Stimulated activated CD8-positive, alpha-beta memory T cell treated with anti-CD3 and anti-CD28 coated beads, Interleukin-7, amount 100 ng/mL, for 4 hours (primary cell): ENCODE data around the gene FERMT2.
"Not testable (repeated sequence)": the region's sequence is repeated elsewhere in the genome, so short reads cannot be mapped to it uniquely, and the experiment has no call there.

Experiments used
- DNase-seq, 2 donors: peaks; one replicate each; pipeline ENCODE4 v3.0.0-alpha.2; 2020; ENCODE audit warnings: low read depth in 2 of 2

Gene FERMT2

GRCh38 chr14:52900731-52901130 lies 50.1 kb downstream of the FERMT2 start:
- DNase-seq = no peak

DNA sequence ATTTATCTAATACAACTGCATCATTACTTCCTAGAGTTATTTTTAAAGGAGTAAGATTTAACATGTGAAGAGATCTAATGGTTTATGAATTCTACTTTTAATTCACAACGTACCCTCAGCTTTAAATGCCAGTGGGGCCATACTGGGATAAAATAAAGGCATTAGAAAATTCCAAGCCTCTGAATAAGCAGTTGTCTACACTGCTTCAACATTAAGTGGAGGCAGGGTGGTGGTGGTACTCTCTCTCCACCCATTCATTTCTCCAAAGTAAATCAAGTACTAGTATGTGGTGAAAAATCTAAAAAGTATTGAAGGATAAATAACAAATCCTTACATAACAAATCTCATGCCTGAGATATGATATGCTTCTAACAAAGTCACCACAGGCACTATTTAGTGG lies 52.4 kb downstream of the FERMT2 start:
- no peak for DNase-seq

- no peak for DNase-seq
Observed at GRCh38 chr14:52895000-52895399, 55.9 kb downstream of the FERMT2 start.

- DNase-seq = no peak
Observed at GRCh38 chr14:52891800-52892199, 59.0 kb downstream of the FERMT2 start.

DNA sequence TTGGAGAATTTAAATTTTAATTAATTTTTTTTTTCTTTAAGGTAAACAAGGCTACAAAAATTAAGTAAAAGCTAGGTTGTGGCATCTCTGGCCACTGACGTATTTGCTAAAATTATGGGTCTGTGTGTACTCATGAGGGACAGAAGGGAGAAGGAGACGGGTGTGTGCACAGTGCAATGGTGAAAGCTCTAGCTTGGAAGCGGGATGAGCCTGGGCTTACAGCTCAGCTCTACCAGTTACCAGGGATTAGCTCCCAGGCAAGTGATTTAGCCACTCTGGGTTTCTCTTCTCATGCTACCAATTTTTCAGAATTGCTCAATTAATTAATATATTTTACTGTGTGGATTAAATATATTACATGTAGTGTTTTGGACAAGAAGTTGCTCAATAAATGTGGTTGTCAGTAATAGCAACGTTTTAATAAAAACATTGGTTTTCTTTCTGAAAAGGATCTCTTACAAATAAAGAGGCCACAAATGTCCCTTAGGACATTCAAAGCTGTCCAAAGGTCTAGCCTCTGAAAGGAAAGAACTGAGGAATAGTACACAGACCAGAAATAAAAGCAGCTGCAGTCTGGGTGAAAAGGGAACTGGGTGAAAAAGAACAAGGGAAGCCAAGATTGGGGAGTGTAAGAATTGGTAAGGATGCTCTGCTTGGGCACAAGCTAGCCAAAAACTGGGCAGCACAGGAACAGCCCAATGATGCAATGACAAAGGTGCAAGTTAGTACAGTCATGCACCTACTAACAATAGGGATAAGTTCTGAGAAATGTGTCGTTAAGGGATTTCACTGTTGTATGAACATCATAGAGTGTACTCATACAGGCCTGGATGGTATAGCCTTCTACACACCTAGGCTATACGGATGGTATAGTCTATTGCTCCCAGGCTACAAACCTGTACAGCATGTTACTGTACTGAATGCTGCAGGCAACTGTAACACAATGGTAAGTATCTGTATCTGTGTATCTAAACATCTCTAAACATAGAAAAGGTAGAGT lies 61.7 kb downstream of the FERMT2 start:
- no peak for DNase-seq

GRCh38 chr14:52888159-52888558 lies 62.7 kb downstream of the FERMT2 start:
- no peak for DNase-seq

- DNase-seq = no peak
Observed at GRCh38 chr14:52885230-52885629, 65.6 kb downstream of the FERMT2 start.

DNA sequence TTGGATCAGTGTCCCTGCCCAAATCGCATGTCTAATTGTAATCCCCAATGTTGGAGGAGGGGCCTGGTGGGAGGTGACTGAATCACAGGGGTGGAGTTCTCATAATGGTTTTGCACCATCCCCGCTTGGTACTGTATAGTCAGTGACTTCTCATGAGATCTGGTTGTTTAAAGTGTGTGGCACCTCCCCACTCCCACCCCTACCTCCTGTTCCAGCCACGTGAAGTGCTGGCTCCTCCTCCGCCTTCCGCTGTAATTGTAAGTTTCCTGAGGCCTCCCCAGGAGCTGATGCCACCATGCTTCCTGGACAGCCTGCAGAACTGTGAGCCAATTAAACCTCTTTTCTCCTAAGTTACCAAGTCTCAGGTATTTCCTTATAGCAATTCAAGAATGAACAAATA lies 67.2 kb downstream of the FERMT2 start:
- DNase-seq = no peak

DNA sequence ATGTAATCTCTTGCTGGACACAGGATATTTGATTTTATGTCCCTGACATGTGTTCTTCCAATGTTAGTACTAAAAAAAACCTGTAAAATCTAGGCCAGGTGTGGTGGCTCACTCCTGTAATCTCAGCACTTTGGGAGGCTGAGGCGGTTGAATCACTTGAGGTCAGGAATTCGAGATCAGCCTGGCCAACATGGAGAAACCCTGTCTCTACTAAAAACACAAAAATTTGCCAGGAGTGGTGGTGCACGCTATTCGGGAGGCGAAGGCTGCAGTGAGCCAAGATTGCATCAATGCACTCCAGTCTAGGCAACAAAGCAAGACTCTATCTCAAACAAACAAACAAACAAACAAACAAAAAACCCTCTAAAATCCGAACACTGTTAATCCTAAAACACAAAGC lies 68.0 kb downstream of the FERMT2 start:
- DNase-seq = no peak

GRCh38 chr14:52879958-52880357 lies 70.9 kb downstream of the FERMT2 start:
- DNase-seq = no peak

DNA sequence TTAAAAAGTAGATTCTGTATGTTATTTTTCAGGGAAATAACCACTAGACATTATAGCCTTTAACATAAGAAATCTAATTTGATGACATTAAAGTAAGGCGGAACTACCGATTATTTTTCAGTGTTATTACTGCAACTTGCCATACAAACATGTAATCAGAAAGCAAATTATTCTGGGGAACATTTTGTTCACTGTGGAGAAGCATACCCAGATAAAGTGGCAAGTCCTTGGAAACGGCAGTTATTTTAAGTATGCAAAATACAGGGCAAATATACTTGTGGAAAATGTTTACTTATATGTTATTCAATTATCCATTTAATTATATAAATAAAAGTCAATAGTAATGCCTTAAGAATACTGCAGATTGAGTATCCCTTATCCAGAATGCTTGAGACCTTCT lies 71.9 kb downstream of the FERMT2 start:
- no peak for DNase-seq

DNA sequence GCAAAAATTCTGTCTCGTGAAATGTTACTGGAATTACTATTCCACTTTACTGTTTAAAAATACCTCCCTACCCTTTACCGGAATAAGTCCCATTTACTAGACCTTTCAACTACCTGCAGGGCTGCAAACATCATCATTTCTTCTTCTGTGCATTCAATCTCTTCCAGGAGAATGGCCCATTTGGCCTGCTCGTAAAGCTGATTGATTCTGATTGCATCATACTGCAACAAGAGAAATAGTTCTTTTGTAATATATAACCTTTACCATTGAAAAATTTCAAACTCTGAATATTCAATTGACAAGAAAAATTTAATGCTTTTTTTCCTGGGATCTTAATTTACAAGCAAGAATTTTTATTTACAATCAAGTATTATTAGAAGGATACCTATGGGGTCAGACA lies 72.4 kb downstream of the FERMT2 start:
- DNase-seq = no peak

DNA sequence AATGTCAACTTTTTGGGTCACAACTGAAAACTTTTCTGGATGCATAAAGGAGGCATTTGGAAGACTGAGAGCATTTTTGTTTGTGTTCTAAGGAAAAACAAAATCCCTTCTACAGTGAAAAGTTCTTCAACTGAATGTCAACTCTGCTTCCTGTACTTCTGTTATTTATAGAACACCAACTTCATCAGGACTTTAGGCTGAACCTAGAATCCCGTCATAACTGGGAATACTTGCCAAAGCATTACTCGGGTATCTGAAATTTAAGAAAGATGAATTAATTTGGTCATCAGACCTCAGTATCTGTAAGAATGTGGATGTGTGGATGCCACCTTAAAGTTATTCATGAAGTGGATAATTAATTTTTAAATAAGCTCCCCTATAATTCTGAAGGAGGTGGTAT lies 73.2 kb downstream of the FERMT2 start:
- no peak for DNase-seq

DNA sequence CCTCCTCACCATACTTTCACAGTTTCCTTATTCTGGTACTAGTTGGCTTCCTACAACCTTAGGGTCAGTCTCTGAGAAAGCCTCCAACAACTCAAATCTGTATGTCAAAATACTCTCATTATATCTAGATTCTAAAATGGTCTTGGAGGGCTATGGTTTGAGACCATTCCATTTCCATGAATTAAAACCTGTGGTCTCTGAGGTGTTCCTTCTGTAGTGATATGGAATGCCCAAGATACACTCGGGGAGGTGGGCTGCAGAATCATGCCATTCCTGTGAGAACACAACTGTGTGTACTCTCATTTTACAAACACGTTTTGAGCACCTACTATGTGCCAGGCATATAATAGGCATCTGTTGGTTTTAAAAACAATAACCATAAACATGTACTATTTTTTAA lies 74.0 kb downstream of the FERMT2 start:
- no peak for DNase-seq

DNA sequence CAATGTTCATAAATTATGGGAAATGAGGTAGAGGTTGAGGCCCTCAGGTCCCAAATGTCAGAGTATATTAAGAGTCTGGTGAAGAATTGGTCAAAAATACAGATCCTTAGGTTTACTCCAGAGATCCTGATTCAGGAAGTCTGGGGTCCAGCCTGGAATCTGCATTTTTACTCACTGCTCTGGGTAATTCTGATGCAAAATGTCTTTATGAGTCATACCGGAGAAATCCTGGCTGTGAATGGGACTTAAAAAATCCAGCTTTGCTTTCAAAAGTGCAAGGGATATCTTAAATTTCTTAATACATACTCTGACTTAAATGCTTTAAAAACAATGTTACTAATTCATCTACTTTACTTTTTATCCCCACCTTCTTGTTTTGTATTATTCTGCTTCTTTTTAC lies 74.5 kb downstream of the FERMT2 start:
- DNase-seq = no peak

- DNase-seq = no peak
Observed at GRCh38 chr14:52875707-52876106, 75.1 kb downstream of the FERMT2 start.

DNA sequence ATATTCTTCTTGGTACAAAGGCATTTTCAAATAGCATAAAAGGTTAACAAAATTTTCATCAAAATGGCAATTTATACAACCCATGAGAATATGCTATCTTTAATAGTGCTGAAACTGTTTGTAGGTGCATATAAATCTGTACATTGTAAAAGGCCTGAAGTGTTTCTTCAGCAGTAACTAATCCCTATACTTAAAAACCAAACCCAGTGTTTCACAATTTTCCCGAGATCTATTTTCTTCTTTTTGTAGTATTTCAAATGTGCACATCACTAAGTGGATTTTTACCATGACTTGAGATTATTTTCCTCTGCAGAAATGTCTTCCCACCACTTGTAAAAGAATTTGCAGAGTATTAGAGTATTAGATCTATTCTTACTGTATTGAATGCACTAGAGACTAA lies 76.5 kb downstream of the FERMT2 start:
- DNase-seq = no peak

- no peak for DNase-seq
Observed at GRCh38 chr14:52873694-52874093, 77.2 kb downstream of the FERMT2 start.

DNA sequence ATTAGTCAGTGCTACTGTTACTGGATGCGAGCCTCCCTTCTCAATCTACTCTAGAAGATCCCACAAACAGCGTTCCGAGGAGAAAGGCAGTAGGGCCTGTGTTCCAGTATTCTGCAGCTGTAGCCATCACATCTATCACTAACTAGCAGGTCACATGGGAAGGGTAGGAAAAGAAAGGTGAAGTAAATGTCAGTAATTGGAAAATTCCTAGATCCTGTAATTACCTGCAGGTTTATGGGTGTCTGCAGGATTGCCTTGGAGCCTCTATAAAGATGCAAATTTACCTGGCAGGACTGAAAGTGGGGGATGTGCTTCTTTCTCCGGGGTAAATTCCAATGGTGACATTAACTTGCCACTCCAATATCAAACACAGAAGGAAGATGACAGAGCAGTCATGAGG lies 77.8 kb downstream of the FERMT2 start:
- DNase-seq = no peak

DNA sequence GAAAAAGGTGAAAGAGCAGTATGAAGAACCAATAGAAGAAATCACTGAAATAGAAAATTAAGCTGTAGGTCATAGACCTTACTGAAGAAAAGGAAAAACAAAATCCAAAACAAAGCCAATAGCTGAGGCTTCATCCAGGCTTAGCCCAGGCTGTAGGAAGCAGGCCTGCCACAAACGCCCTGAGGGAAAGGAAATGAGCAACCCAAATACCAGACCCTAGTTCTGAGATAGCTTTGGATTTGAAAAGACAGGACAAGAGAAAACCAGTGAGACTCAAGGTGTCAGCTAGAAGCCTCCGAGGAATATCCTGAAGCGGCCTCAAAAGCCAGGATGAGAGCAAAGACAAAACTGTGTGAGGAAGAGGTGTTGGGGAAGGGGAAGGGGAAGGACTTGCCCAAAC lies 79.2 kb downstream of the FERMT2 start:
- DNase-seq = no peak

DNA sequence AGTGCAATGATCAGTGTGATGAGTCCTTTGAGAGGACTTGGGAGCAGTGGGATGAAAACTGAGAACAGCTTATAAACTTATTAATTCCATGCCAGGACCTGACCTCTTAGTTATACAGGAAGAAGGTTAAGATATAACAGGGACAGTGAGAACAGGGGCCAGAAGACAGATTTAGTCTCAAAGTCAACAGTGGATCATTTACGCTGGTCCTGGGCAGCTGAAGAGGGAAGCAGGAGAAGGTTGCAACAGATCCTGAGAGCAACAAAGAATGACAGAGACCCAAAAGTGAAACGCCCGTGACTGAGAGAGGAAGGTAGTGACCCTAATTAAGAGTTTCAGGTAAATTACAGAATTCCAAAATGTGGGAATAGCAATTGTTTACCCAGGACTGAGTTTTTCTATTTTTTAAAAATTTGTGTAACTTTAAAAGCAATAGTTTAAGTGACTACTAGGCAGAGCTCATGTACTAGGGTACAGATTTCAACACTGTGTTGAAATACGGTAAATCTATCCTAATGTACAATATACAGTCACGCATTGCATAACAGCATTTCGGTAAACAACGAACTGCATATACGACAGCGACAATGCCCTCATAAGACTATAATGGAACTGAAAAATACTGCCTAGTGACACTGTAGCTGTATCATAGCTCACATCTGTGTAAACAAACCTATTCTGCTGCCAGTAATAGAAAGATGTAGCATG lies 81.8 kb downstream of the FERMT2 start:
- no peak for DNase-seq

DNA sequence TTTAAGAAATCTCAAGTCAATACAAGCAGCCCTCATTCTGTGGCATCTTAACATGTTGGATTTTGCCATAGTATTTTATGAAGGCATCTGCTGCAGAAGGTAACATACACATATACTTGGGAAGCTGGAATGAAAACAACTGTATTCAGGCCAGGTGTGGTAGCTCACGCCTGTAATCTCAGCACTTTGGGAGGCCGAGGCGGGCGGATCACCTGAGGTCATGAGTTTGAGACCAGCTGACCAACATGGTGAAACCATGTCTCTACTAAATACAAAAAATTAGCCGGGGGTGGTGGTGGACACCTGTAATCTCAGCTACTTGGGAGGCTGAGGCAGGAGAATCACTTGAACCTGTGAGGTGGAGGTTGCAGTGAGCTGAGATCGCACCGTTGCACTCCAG lies 86.0 kb downstream of the FERMT2 start:
- not testable (repeated sequence) for DNase-seq

DNA sequence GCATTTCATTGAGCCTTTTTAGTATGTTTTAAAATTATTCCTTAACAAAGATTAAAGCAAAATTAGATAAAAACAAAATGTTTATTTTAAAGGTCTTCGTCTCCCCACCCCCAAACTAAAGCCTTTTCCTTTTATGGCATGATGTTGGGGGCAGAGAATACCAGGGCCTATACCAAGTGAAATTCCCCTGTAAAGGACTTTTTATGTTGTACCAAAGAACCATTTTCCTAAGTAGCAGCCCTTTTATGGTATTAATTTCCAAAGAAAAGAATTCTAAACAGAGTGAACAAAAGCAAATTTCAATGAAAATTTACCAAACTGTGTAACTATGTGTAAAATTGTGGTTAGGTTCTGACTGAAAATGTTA lies 87.5 kb downstream of the FERMT2 start:
- DNase-seq = no peak
